ENCODE results near the gene CARD14. TPM values are rescaled to one million over a fixed set of nuclear protein-coding genes. Genes with fewer than 3 reads are reported as not detected.

Gene CARD14
- total and polyA plus RNA-seq, 2 of the 13 experiments (the other 11 are each of a cell fraction or from before 2014, with no cell fraction given) = 0.11 TPM; not detected in 1

DNA sequence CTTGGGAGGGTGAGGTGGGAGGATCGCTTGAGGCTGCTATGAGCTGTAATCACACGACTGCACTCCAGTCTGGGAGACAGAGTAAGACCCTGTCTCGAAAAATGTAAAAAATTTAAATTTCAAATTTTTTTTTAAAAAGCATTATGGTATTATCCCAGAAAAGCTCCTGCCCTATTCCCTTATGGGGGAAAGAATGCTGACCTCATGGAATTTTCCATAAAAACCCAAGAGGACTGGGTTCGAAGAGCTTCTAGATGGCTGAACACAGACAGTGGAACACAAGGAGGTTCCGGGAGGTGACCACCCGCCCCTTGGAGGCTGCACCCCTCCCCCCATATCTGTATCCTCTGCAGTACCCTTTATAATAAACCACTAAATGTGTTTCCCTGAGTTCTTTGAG is 26.9 kb upstream of the CARD14 start (continued):
- TF ChIP-seq, protein P1, sequence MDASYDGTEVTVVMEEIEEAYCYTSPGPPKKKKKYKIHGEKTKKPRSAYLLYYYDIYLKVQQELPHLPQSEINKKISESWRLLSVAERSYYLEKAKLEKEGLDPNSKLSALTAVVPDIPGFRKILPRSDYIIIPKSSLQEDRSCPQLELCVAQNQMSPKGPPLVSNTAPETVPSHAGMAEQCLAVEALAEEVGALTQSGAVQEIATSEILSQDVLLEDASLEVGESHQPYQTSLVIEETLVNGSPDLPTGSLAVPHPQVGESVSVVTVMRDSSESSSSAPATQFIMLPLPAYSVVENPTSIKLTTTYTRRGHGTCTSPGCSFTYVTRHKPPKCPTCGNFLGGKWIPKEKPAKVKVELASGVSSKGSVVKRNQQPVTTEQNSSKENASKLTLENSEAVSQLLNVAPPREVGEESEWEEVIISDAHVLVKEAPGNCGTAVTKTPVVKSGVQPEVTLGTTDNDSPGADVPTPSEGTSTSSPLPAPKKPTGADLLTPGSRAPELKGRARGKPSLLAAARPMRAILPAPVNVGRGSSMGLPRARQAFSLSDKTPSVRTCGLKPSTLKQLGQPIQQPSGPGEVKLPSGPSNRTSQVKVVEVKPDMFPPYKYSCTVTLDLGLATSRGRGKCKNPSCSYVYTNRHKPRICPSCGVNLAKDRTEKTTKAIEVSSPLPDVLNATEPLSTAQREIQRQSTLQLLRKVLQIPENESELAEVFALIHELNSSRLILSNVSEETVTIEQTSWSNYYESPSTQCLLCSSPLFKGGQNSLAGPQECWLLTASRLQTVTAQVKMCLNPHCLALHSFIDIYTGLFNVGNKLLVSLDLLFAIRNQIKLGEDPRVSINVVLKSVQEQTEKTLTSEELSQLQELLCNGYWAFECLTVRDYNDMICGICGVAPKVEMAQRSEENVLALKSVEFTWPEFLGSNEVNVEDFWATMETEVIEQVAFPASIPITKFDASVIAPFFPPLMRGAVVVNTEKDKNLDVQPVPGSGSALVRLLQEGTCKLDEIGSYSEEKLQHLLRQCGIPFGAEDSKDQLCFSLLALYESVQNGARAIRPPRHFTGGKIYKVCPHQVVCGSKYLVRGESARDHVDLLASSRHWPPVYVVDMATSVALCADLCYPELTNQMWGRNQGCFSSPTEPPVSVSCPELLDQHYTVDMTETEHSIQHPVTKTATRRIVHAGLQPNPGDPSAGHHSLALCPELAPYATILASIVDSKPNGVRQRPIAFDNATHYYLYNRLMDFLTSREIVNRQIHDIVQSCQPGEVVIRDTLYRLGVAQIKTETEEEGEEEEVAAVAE (CRISPR knock-in tag; IDR thresholded peaks at IDR 0.05; ENCODE audit: borderline replicate concordance) = no peak
- TF ChIP-seq MEF2D (CRISPR knock-in tag; IDR thresholded peaks at IDR 0.05) (no peak), ZHX2 (IDR thresholded peaks at IDR 0.05; ENCODE audit: low read depth) (no peak), ZHX2 (CRISPR knock-in tag; IDR thresholded peaks at IDR 0.05; ENCODE audit: borderline replicate concordance) (no peak)
